K562 (cell line): ENCODE measurements around the gene RAB31. TPM values are rescaled to one million over a fixed set of nuclear protein-coding genes. Genes with fewer than 3 reads are reported as not detected.
A peak's percentile ranks its signal among the peaks of the same experiment; 100 is the strongest.

Experiments used
- CBFA2T2 ChIP-seq: fragments of 450-650 bp; conservative IDR thresholded peaks from 2 replicates; pipeline ENCODE4 v1.6.1; 2017; ENCODE audit warnings: mild to moderate bottlenecking
- CBX1 ChIP-seq: sonication (generic); IDR thresholded peaks from 2 replicates; pipeline ENCODE4 v1.6.1; 2016; ENCODE audit warnings: antibody characterized with exemption, low read depth, mild to moderate bottlenecking
- CHD1 ChIP-seq: fragments of 200-600 bp; sonication (generic); IDR thresholded peaks from one replicate; pipeline ENCODE4 v1.6.1; 2012; ENCODE audit warnings: mild to moderate bottlenecking, moderate library complexity, low read length, inconsistent platforms
- E2F3 ChIP-seq: fragments of 250-450 bp; sonication (Bioruptor Pico); IDR thresholded peaks from 2 replicates; pipeline ENCODE4 v1.4.0; 2020; ENCODE audit warnings: mild to moderate bottlenecking
- EP300 ChIP-seq: IDR thresholded peaks from 2 replicates; pipeline ENCODE4 v1.6.1; 2012; ENCODE audit warnings: low read length, improper control_type of control experiment
- JUNB ChIP-seq: fragments of 450-650 bp; formaldehyde crosslinking; conservative IDR thresholded peaks from 2 replicates; pipeline ENCODE4 v1.4.0; 2020; ENCODE audit warnings: mild to moderate bottlenecking
- JUND ChIP-seq, 2 experiments: IDR thresholded peaks; 2 replicates in 1 of 2; 3 replicates in 1 of 2; pipeline ENCODE4 v1.6.1; 2011; ENCODE audit warnings: borderline replicate concordance in 2 of 2, low read depth in 2 of 2, low read length in 2 of 2, improper control_type of control experiment in 1 of 2, missing biosample characterization in 1 of 2, missing genetic modification characterization in 1 of 2, missing genetic modification reagents in 1 of 2
- KDM2B ChIP-seq: fragments of 250-450 bp; sonication (Bioruptor Pico); IDR thresholded peaks from 2 replicates; pipeline ENCODE4 v1.8.0; 2021; ENCODE audit warnings: mild to moderate bottlenecking, moderate library complexity
- NFATC3 ChIP-seq: fragments of 450-650 bp; IDR thresholded peaks from 2 replicates; pipeline ENCODE4 v1.6.1; 2017; ENCODE audit warnings: mild to moderate bottlenecking
- POU5F1 ChIP-seq: fragments of 150-350 bp; IDR thresholded peaks from 2 replicates; pipeline ENCODE4 v1.6.1; 2014; ENCODE audit warnings: borderline replicate concordance, low read length, low read depth, mild to moderate bottlenecking; ENCODE audit not compliant: partially characterized antibody
- RBM22 ChIP-seq: fragments of 200-400 bp; formaldehyde crosslinking; IDR thresholded peaks from 2 replicates; pipeline ENCODE4 v1.6.1; 2018; ENCODE audit warnings: low read length, low read depth; ENCODE audit not compliant: poor library complexity, severe bottlenecking
- SIN3A ChIP-seq, 2 experiments: fragments of 150-350 bp in 1 of 2; IDR thresholded peaks; 2 replicates each; pipeline ENCODE4 v1.6.1; 2011 to 2016; ENCODE audit warnings: borderline replicate concordance in 2 of 2, low read depth in 2 of 2, low read length in 2 of 2, mild to moderate bottlenecking in 2 of 2, moderate library complexity in 2 of 2; ENCODE audit not compliant: control insufficient read depth in 1 of 2
- SIX5 ChIP-seq, 2 experiments: IDR thresholded peaks; 2 replicates each; pipeline ENCODE4 v1.6.1; 2011; ENCODE audit warnings: low read length in 2 of 2, borderline replicate concordance in 1 of 2, low read depth in 1 of 2, mild to moderate bottlenecking in 1 of 2, moderate library complexity in 1 of 2; ENCODE audit not compliant: insufficient read depth in 1 of 2
- SMARCC2 ChIP-seq: fragments of 450-650 bp; IDR thresholded peaks from 2 replicates; pipeline ENCODE4 v1.6.1; 2017; ENCODE audit warnings: antibody characterized with exemption, moderate library complexity, mild to moderate bottlenecking, low read depth
- SP1 ChIP-seq: sonication (generic); formaldehyde crosslinking; IDR thresholded peaks from 2 replicates; pipeline ENCODE4 v1.8.1; 2022; ENCODE audit warnings: mild to moderate bottlenecking, missing genetic modification reagents
- SRSF9 ChIP-seq: fragments of 200-400 bp; formaldehyde crosslinking; IDR thresholded peaks from 2 replicates; pipeline ENCODE4 v1.6.1; 2017; ENCODE audit warnings: low read depth, low read length, borderline replicate concordance
- ZFX ChIP-seq: sonication (generic); formaldehyde crosslinking; IDR thresholded peaks from 2 replicates; pipeline ENCODE4 v1.8.0; 2022; ENCODE audit warnings: mild to moderate bottlenecking, missing genetic modification reagents, moderate library complexity
- polyA plus RNA-seq, 8 experiments: library from polyadenylated mRNA; depleted of rRNA in 4 of 8; stranded (reverse) in 5 of 8; unstranded in 3 of 8; fragments of >200 nt; fragmentation: Nextera tagmentation in 2 of 8; fragmentation: Illumina TruSeq in 1 of 8; extraction: Ambion mirVana in 2 of 8; extraction: Trizol in 1 of 8; gene quantifications; 2 replicates each; pipeline versions ENCODE4 v1.2.1 to v1.2.3, GENCODE V29; 2011 to 2014; ENCODE audit warnings: inconsistent platforms in 1 of 8, missing spikeins in 1 of 8
- total RNA-seq, 7 experiments: library from RNA; depleted of rRNA in 6 of 7; stranded (reverse); fragments of >200 nt in 6 of 7; fragmentation: Illumina TruSeq in 2 of 7; extraction: Trizol in 2 of 7; gene quantifications; 2 replicates each; pipeline versions ENCODE4 v1.2.1 to v1.2.3, GENCODE V29; 2011 to 2021; ENCODE audit warnings: low replicate concordance in 1 of 7
- TF ChIP-seq, protein P1 (sequence below): fragments of 250-450 bp; sonication (Bioruptor Pico); IDR thresholded peaks from 2 replicates; pipeline ENCODE4 v1.8.0; 2021; ENCODE audit warnings: mild to moderate bottlenecking, moderate library complexity
- TF ChIP-seq, protein P2 (sequence below): fragments of 200-800 bp; sonication (Bioruptor generic); IDR thresholded peaks from 2 replicates; pipeline ENCODE4 v1.6.1; 2017; ENCODE audit warnings: missing genetic modification characterization, missing compliant biosample characterization
- TF ChIP-seq, protein P3 (sequence below): fragments of 200-400 bp; formaldehyde crosslinking; IDR thresholded peaks from 2 replicates; pipeline ENCODE4 v1.6.1; 2017; ENCODE audit warnings: mild to moderate bottlenecking, low read depth, low read length, moderate library complexity
- TF ChIP-seq, protein P4 (sequence below): sonication (generic); formaldehyde crosslinking; IDR thresholded peaks from 2 replicates; pipeline ENCODE4 v1.8.1; 2022; ENCODE audit warnings: missing genetic modification reagents

RAB31 gene
- total and polyA plus RNA-seq, 9 of the 15 experiments (the other 6 are each of a cell fraction or from before 2014, with no cell fraction given) = 20.7 to 70.4 (median 41.3) TPM

DNA sequence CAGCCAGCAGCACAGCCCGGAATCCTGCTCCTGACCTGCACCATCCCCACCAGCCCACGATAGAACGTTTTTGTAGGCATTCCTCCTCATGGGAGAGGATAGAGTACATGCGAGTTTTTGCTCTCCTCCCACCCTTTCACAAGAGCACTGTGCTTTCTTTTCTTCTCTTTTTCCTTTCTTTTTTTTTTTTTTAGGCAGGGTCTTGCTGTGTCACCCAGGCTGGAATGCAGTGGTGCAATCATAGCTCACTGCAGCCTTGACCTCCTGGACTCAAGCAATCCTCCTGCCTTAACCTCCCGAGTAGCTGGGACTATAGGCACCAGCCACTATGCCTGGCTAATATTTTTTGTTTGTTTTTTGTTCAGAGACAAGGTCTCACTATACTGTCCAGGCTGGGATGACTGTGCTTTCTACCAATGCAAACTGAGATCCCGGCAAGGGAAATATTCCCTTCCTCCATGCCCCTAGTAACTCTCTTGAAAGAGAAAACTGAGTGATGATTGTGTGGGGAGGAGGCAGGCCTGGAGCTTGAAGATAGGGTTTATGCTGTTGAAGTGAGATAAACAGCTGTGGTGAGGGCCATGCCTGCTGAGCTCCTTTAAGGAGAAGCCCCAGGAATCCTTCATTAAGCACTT is 95.1 kb downstream of the RAB31 start (continued):
- TF ChIP-seq SP1 (CRISPR knock-in tag) (peak; percentile 71; the same call in 1 of the 2 replicates), SMARCC2 (peak; percentile 99), POU5F1 (no peak), SIN3A (IDR thresholded peaks at IDR 0.05; ENCODE audit: borderline replicate concordance in 2 of 2, control insufficient read depth in 1 of 2, low read depth in 2 of 2, low read length in 2 of 2) (peak in 1 of 2 experiments; percentile 41; a peak in 1 of 4 replicates), CHD1 (no peak), JUND (IDR thresholded peaks at IDR 0.05; ENCODE audit: borderline replicate concordance, low read depth, low read length) (peak; percentile 90), JUND (tag; IDR thresholded peaks at IDR 0.05; ENCODE audit: borderline replicate concordance, low read depth, low read length) (peak; percentile 44; the same call in 2 of the 3 replicates), EP300 (peak; percentile 100), JUNB (CRISPR knock-in tag) (no peak), SRSF9 (no peak), E2F3 (CRISPR knock-in tag) (no peak), NFATC3 (peak; percentile 91), CBX1 (peak; percentile 79; the same call in 1 of the 2 replicates), RBM22 (no peak), KDM2B (CRISPR knock-in tag) (0 out of 2 replicates have a peak, but pooled peaks have one; percentile 15), CBFA2T2 (no peak), ZFX (CRISPR knock-in tag) (no peak), SIX5 (IDR thresholded peaks at IDR 0.05; ENCODE audit: borderline replicate concordance in 1 of 2, insufficient read depth in 1 of 2, low read depth in 1 of 2, low read length in 2 of 2) (no peak)
- TF ChIP-seq, protein P1, sequence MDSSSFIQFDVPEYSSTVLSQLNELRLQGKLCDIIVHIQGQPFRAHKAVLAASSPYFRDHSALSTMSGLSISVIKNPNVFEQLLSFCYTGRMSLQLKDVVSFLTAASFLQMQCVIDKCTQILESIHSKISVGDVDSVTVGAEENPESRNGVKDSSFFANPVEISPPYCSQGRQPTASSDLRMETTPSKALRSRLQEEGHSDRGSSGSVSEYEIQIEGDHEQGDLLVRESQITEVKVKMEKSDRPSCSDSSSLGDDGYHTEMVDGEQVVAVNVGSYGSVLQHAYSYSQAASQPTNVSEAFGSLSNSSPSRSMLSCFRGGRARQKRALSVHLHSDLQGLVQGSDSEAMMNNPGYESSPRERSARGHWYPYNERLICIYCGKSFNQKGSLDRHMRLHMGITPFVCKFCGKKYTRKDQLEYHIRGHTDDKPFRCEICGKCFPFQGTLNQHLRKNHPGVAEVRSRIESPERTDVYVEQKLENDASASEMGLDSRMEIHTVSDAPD (CRISPR knock-in tag) = no peak
- TF ChIP-seq, protein P2, sequence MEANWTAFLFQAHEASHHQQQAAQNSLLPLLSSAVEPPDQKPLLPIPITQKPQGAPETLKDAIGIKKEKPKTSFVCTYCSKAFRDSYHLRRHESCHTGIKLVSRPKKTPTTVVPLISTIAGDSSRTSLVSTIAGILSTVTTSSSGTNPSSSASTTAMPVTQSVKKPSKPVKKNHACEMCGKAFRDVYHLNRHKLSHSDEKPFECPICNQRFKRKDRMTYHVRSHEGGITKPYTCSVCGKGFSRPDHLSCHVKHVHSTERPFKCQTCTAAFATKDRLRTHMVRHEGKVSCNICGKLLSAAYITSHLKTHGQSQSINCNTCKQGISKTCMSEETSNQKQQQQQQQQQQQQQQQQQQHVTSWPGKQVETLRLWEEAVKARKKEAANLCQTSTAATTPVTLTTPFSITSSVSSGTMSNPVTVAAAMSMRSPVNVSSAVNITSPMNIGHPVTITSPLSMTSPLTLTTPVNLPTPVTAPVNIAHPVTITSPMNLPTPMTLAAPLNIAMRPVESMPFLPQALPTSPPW (CRISPR knock-in tag) = peak; percentile 83
- TF ChIP-seq, protein P3, sequence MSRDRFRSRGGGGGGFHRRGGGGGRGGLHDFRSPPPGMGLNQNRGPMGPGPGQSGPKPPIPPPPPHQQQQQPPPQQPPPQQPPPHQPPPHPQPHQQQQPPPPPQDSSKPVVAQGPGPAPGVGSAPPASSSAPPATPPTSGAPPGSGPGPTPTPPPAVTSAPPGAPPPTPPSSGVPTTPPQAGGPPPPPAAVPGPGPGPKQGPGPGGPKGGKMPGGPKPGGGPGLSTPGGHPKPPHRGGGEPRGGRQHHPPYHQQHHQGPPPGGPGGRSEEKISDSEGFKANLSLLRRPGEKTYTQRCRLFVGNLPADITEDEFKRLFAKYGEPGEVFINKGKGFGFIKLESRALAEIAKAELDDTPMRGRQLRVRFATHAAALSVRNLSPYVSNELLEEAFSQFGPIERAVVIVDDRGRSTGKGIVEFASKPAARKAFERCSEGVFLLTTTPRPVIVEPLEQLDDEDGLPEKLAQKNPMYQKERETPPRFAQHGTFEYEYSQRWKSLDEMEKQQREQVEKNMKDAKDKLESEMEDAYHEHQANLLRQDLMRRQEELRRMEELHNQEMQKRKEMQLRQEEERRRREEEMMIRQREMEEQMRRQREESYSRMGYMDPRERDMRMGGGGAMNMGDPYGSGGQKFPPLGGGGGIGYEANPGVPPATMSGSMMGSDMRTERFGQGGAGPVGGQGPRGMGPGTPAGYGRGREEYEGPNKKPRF = no peak
- TF ChIP-seq, protein P4, sequence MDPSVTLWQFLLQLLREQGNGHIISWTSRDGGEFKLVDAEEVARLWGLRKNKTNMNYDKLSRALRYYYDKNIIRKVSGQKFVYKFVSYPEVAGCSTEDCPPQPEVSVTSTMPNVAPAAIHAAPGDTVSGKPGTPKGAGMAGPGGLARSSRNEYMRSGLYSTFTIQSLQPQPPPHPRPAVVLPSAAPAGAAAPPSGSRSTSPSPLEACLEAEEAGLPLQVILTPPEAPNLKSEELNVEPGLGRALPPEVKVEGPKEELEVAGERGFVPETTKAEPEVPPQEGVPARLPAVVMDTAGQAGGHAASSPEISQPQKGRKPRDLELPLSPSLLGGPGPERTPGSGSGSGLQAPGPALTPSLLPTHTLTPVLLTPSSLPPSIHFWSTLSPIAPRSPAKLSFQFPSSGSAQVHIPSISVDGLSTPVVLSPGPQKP (CRISPR knock-in tag) = no peak
